A673 (cell line): ENCODE data around the gene RYK.

Experiments
- CTCF ChIP-seq: fragments of 300-800, 200-600 bp; sonication (generic); conservative IDR thresholded peaks from 2 replicates; pipeline ENCODE4 v1.5.1; 2017; ENCODE audit warnings: low read depth, mild to moderate bottlenecking, antibody characterized with exemption, low read length, moderate library complexity, mixed read lengths
- EZH2 ChIP-seq: fragments of 200-600 bp; sonication (generic); IDR thresholded peaks from 2 replicates; pipeline ENCODE4 v1.6.1; 2017; ENCODE audit warnings: borderline replicate concordance, low read depth, mild to moderate bottlenecking, mixed read lengths, antibody characterized with exemption, low read length; ENCODE audit not compliant: poor library complexity, severe bottlenecking

DNA sequence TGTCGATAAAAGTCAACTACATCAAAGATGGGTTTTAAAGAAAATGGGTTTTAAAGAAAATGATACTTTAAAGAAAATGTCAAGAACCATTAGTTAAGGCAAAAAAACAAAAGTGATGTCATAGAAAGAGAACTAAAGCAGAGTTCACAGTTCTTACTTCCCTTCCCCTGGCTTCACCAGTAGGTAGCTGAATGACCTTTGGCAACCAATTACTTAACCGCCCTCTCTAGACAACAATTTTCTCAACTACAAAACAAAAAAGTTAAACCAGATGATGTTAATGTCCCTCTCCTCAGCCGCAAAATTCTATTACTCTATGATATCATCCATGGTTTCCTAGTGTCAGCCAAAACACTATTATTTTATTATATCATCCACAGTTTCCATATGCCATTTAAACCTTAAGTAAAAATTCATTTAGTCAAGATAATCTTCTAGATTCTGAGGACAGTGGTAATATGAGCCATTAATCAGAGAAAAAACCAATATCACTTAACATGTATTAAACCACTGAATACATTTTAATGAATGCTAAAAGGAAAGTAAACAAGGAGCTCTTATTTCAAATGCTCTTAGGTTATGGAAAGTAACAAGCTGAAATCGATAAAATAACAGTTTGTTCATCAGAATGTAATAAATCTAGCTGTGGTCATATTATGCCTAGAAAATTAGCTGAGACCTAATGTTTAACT, 13.1 kb downstream of the RYK start:
- TF ChIP-seq CTCF (no peak), EZH2 (no peak)
